GM18867 (cell line): ENCODE measurements around the gene NLGN2.

Source experiments
- ATAC-seq: cut with Tn5 transposase; IDR thresholded peaks from one replicate; pipeline ENCODE4 v1.9.1; 2021; ENCODE audit warnings: mild to moderate bottlenecking, moderate library complexity; ENCODE audit not compliant: unreplicated experiment

The NLGN2 gene

DNA sequence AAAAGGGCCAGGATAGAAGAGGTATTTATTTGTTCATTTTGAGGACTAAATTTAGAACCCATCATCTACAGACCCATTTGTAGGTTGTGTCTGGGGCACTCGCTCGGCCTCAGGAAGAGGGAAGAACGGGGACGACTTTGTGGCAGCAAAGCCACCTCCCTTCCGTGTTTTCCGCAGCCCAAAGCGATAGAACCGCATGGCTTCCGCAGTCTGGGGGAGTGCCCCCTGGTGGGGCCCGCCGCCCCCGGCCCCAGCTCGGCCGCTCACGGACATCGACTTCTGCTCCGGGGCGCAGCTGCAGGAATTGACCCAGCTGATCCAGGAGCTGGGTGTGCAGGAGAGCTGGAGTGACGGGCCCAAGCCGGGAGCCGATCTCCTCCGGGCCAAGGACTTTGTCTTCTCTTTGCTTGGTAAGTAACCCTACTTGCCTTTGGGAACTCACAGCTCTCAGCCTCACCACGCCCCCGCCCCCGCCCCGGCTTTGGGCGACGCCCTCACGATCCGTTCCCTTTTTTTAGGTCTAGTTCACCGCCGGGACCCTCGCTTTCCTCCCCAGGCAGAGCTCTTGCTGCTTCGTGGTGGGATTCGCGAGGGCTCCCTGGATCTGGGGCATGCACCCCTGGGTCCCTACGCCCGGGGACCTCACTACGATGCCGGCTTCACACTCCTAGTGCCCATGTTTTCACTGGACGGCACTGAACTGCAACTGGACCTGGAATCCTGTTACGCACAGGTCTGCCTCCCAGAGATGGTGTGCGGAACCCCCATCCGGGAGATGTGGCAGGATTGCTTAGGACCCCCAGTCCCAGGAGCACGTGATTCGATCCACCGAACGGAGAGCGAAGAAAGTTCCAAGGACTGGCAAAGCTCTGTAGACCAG lies 28.3 kb downstream of the NLGN2 start:
- ATAC-seq, result peak; percentile 23

DNA sequence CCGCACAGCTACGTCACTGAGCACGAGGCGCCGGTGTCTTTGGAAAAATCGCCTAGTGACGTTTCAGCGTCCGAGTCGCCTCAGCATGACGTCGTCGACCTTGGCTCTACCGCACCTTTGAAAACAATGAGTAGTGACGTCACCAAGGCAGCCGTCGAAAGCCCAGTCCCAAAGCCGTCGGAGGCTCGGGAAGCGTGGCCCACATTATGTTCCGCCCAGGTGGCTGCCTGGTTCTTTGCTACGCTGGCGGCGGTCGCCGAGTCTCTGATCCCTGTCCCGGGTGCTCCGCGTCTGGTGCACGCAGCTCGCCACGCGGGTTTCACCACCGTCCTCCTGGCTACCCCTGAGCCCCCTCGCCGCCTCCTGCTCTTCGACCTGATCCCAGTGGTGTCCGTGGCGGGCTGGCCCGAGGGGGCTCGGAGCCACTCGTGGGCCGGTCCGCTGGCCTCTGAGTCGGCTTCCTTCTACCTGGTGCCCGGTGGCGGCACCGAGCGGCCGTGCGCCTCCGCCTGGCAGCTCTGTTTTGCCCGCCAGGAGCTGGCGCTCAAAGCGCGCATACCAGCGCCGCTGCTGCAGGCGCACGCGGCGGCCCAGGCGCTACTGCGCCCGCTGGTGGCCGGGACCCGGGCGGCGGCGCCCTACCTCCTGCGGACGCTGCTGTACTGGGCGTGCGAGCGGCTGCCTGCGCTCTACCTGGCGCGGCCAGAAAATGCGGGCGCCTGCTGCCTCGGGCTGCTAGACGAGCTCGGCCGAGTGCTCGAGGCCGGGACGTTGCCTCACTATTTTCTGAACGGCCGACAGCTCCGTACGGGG lies 29.1 kb downstream of the NLGN2 start:
- no peak for ATAC-seq

DNA sequence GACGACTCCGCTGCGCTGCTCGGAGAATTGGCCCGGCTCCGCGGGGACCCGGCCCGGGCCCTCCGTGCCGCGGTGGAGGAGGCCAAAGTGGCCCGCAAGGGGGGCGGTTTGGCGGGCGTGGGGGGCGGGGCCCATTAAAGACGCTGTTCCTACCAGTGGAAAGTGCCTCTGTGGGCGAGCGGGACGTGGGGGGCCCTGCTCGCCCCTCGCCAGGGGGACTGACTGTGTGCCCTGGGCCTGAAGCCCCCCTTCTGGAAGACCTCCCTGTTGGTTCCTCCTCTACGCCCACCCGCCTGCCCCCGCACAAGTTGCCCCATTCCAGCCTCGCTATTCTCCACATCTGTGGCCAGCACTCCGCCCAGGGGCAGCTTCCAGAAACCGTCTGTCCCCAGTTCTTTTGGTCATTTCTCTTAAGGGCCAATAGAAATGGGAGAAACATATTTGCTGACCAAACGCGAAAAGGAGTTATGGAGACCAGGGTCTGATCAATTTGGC lies 29.8 kb downstream of the NLGN2 start:
- ATAC-seq, result no peak

DNA sequence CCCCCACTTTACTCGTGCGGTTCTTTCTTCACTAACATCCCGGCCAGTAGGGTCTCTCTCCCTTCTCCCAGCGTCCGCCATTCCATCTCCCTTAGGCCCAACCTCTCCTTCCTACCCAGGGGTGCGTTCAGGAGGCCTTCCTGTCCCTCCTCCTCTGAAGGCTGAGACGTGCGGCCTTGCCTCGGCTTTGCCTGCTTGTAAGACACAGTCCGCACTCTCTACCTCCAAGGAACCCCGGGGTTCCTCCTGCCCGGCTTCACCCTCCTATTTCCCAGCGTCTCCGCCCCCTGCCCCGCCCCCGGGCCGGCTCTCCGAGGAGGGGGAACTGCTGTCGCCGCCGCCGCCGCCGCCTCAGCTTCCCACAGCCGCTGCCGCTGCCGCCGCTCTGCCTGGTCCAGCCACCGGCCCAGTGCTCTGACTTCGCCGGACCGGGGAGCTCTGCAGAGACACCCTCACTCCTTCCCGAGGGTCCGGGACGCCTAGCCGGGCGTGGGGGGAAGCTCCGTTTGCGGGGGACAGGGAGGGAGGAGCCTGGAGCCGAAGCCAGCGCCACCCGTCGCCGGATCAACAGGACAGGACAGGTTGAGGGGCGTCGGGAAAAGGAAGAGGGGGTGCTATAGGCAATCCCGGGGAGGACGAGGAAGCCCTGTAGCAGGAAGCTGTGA lies 30.4 kb downstream of the NLGN2 start:
- no peak for ATAC-seq

DNA sequence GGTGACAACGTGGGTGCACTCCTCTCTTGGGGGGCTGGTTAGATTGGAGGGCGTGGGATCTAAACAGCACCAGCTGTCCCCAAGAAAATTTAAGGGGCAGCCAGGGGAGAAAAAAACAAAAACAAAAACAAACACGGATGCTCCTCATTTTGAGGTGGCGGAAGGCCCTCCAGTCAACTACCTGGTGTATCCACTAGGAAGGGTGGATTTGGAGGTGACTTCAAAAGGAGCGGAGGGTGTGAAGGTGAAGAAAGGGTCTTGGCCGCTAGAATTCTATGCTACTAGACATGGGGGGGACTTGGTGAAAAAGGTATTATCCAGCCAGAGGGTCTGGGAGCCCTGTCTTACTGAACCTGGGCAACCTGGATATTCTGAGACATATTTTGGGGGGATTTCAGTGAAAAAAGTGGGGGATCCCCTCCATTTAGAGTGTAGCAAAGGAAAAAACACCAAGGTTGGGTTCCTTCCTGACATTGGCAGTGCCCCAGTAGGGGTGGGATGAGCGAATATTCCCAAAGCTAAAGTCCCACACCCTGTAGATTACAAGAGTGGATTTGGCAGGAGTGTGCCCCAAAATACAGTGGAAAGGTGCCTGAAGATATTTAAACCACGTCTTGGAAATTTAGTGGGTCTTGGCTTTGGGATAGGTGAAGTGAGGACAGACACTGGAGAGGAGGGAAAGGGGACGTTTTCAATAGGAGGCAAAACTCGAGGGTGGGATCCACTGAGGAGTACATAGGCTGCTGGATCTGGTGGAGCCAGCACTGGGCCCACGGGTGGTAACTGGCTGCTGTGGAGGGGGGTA lies 31.2 kb downstream of the NLGN2 start:
- ATAC-seq, result no peak

DNA sequence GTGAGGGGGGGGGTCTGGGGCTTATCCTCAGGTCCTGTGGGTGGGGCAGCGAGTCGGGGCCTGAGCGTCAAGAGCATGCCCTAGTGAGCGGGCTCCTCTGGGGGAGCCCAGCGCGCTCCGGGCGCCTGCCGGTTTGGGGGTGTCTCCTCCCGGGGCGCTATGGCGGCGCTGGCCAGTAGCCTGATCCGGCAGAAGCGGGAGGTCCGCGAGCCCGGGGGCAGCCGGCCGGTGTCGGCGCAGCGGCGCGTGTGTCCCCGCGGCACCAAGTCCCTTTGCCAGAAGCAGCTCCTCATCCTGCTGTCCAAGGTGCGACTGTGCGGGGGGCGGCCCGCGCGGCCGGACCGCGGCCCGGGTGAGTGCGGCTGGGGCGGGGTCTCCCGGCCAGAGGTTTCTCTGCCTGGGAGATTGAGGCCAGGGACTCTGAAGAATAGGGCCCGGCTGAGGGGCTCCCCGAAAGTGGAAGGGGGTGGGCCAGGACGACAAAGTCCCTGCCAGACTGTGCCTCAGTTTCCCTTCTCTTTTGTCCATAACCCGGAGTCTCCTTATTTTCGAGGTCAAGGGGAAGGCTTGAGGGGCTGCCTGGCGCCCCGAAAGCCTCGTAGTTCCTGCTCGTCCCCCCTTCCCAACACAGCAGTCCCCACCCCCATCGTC lies 31.9 kb downstream of the NLGN2 start, which contains the start of gene FGF11:
FGF11 (plus strand) TSS at position 51 of the 651 bp plus-strand sequence; CDS start at position 160, 109 bp downstream.
- ATAC-seq, result no peak

DNA sequence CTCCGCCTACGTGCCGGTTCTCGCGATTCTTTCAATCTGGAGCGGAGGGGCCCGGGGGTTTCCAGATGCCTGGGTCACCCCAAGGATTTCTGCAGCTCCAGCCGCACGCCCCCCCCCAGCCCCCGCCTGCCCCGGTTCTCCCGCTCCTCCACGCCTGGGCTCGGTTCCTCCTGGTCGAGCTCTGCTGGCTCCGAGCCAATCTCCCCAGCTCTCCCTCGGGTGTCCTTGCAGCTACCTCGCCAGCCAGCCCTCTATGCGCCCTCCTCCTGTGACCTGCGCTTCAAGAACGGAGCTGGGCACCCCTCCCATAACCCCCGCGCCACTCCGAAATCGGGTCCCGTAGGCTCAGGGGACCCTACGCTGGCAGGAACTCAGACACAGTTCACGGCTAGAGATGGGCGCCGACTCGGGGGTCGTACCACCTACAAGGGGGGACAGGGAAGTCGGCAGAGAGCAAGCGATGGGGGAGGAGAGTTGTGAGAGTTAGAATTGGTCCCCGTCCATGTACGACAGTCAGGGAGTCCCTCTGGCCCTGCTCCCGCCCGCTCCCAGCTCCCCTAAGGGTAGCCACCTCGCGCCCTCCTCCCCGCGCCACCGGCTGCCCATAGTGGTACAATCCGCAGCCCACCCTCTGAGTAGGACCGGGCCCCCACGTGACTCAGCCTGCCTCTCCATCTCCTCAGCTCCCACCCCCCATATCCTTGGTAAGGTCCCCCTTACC lies 32.6 kb downstream of the NLGN2 start:
- no peak for ATAC-seq

DNA sequence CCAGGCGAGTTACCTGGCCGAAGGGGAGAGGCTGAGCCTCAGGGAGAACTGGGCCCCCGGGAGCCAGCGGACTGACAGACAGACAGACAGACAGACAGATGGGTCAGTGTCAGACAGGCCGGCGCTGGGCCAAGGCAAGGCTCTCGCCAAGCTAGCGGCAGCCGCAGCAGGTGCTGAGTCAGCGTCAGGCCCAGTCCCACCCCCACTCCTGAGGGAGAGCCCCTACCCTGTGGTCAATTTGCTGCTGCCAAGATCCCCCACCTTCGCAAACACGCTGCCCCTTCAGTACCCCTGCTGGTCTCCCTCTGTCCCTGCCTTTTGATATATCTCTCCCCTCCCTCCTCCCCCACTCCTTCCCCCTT lies 33.2 kb downstream of the NLGN2 start:
- no peak for ATAC-seq

DNA sequence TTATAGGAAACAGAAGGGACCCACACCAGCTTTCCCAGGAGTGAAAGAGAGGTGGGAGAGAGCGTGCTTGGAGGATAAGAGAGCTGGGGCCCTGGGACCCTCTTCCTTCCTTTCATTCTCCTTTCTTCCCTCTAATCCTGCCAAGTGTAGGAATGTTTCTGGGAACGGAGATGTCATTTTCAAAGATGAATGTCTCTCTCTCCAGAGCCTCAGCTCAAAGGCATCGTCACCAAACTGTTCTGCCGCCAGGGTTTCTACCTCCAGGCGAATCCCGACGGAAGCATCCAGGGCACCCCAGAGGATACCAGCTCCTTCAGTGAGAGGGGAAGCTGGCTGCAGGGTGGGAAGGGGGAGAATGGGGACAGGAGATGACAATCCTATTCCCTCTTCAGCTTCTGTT lies 33.6 kb downstream of the NLGN2 start:
- no peak for ATAC-seq

DNA sequence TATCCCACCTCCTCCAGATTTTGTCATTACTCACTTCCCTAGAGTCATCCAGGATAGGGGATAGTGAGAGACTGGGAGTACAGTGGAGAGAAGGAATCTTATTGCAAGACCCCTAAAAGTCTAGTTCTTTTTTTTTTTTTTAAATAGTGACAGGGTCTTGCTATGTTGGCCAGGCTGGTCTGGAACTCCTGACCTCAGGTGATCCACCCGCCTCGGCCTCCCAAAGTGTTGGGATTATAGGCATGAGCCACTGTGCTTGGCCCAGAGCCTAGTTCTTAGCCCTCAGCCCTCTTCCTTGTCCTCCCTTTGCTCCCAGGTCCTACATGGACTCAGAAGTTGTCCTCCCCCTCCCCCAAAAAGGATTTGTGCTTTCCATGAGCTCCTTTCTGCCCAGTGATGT lies 34.5 kb downstream of the NLGN2 start:
- no peak for ATAC-seq

DNA sequence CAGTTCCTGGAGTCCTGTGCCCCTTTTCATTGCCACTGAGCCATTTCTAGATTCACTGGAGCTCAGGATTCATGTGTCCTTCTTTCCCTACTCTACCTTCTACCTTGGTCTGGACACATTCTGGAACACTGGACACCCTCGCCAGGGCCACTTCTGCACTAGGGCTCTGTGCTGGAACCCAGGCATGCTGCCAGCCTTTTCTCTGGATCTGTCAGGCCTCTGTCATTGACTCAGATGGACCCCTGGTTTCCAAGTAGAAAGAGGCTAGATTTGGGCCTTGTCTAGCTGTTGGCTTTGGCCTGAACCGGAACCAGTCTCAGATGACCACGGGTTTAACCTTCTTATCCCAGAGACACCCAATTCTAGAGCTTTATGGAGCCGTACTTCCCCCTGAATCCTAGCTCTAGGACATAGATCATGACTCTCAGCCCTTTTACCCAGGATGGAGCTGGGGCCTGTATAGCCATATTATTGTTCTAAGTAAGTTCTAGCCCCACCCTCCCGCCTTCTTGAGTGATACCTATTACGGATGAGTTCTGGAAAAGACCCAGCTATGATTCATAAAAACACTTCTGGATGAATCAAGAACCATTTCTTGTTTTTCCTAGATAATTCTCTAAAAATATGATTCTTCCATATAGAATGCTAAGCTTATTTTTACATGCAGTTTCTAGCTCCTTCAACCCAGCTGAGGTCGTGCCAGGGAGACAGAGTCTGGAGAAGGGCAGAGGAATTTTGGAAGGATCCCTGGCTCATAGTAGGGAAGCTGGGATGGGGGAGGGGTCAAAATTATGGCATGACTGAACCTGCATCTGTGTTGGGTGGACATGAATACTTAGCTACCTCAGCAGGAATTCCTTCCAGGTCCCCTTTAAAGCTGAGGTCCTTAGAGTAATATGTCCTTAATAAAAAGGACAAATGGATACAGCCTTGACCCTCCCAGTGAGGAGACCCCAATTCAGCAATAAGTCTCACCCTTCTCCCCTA lies 36.1 kb downstream of the NLGN2 start:
- no peak for ATAC-seq

DNA sequence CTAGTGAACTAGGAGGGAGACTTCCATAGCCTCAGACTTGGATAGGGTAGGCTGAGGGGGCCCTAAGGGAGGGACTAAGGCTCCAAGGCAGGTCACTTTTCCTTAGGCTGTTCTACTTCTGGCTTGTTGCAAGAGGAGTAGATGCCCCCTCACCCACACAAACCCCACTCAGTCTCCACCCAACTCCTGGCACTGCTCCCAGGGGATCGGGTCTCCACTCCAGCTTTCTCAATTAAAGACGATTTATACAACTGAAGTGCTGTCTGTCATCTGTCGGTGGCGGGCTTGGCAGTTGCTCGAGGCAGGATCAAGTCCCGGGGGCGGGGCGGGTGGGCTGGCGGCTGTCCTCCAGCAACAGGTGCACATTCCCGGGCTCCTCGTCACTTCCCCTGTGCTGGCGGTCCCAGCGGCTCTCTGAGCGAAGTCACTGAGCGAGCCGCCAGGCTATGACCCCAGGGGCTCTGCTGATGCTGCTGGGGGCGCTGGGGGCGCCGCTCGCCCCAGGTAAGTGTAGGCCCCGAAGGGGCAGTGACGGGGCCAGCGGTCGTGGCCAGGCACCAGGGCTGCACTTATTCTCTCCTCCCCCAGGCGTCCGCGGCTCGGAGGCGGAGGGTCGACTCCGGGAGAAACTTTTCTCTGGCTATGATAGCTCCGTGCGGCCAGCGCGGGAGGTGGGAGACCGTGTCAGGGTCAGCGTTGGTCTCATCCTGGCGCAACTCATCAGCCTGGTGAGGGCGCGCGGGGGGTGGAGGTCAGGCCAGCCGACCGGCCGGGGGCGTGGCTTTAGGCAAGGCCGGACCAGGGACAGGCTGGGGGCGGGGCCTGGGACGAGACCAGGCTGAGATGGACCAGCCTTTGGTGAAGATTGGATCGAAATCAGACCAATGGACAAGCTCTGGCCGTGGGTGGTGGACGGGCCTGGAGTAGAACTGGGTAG lies 37.3 kb downstream of the NLGN2 start, which contains the start of gene CHRNB1:
CHRNB1 (plus strand) TSS at position 380 of the 937 bp plus-strand sequence; CDS start at position 447, 67 bp downstream.
- ATAC-seq, result no peak

DNA sequence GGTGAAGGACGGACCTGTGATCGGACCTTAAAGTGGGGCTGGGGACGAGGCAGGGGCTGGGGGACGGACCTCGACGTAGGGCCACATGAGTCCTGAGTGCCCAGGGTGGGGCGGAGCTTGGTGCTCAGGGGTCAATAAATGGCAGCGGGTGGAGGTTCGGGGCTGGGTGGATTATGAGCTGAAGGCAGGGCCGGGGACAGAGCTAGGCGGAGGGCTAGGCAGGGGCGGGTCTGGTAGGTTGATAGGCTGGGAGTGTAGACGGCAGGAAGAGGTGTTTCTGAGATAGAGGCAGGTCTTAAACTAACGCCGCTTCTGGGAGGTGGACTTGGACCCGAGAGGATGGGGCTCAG lies 37.9 kb downstream of the NLGN2 start:
- no peak for ATAC-seq

DNA sequence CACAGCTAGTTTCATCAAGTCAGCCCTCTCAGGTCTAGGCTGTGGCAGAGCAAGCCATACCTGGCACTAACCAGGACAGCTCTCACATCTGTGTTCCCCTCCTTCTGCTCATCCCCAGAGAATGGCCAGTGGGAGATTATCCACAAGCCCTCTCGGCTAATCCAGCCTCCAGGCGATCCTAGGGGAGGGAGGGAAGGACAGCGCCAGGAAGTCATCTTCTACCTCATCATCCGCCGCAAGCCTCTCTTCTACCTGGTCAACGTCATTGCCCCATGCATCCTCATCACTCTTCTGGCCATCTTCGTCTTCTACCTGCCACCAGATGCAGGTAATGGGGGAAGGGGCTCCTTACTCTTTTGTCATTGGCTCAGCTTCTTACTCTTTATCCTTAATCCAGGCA lies 40.8 kb downstream of the NLGN2 start:
- ATAC-seq, result no peak

DNA sequence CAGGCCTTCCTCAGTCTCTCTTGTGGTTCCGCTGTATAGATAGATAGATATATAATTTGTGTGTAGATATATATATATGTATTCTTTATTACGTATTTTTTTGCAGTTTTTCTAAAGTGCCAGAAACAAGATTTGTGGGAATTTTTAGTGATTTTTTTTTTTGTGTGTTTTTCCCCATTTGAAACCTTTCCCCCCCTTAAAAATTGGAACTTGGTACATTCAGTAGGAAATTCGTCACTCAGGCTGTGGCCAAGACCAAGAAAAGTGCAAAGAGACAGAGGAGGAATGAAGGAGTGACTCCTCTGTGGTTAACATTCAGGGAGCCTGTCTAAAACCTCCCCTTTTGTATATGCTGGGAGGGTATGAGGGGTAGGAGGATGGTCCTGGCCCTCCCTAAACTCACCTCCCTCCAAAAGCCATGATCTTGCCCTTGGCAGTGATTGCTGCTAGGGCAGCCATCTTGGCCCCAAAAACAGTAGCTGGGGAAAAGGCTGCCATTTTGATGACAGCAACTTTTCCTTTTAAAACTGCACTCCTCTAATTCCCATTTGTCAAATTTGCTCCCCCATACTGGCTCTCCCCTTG lies 52.4 kb downstream of the NLGN2 start:
- no peak for ATAC-seq

DNA sequence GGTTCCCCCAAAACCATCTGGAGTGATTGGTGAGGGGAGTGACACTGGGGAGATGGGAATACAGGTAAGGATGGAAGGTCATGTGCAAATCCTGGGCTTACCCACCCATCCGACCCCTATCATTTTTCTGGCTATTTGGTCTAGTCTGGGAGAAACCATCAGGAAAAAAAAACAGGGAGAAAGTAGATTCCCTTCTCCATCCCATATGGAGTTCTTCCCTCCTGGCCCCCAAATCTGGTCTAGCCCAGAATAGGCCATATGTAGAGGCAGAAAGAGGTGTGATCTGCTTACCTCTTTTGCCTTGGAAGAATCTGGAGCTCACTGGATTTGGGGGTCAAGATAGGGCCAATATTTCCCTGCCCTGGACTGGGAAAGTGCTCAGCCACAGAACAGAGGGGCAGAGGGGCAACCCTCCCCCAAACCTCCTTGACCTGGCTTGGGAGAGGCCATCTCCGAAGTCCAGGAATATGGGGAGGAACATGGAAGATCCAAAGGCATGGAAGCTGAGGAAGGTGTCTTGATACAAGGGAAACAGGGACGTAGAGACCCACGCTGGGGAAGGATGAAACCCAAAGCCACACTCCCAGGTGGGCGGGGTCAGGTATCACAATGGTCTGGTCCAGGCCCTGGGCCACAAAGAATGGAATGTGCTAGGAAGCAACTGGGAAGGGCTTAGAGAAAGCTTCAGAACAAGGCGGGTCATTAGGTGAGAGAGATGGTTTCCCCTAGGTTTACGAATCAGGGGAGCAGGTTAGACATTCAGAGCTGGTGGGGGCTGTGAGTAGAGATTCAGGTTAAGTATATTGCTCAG lies 53.4 kb downstream of the NLGN2 start:
- no peak for ATAC-seq
